ENCODE measurements around the gene TEX261.
"Not testable (repeated sequence)": the region's sequence is repeated elsewhere in the genome, so short reads cannot be mapped to it uniquely, and the experiment has no call there.

The TEX261 gene

GRCh38 chr2:70994699-70995425, at the start of gene TEX261:
TSS of gene TEX261 (minus strand) at chr2:70994873. CDS start at chr2:70994757, 116 bp downstream.
- peak; percentile 96 for DNase-seq (ENCODE audit: low spot score)

- no peak for DNase-seq (ENCODE audit: low spot score)
Observed at GRCh38 chr2:71043531-71044407, 49.1 kb upstream of the TEX261 start.

- DNase-seq (ENCODE audit: low spot score) = no peak
Observed at GRCh38 chr2:71042287-71042686, 47.6 kb upstream of the TEX261 start.

- not testable (repeated sequence) for DNase-seq (ENCODE audit: low spot score)
Observed at GRCh38 chr2:71036296-71036695, 41.6 kb upstream of the TEX261 start.

- DNase-seq (ENCODE audit: low spot score) = not testable (repeated sequence)
Observed at GRCh38 chr2:71023553-71024243, 29.0 kb upstream of the TEX261 start.

- DNase-seq (ENCODE audit: low spot score) = not testable (repeated sequence)
Observed at GRCh38 chr2:71021394-71021793, 26.7 kb upstream of the TEX261 start.

GRCh38 chr2:71019989-71020388, 25.3 kb upstream of the TEX261 start:
- DNase-seq (ENCODE audit: low spot score) = not testable (repeated sequence)

- no peak for DNase-seq (ENCODE audit: low spot score)
Observed at GRCh38 chr2:71018625-71019024, 24.0 kb upstream of the TEX261 start.

GRCh38 chr2:71011786-71012185, 17.1 kb upstream of the TEX261 start:
- not testable (repeated sequence) for DNase-seq (ENCODE audit: low spot score)

- no peak for DNase-seq (ENCODE audit: low spot score)
Observed at GRCh38 chr2:71008342-71008741, 13.7 kb upstream of the TEX261 start.

- no peak for DNase-seq (ENCODE audit: low spot score)
Observed at GRCh38 chr2:71006955-71007799, 12.5 kb upstream of the TEX261 start.

- no peak for DNase-seq (ENCODE audit: low spot score)
Observed at GRCh38 chr2:71006323-71006722, 11.7 kb upstream of the TEX261 start.

- no peak for DNase-seq (ENCODE audit: low spot score)
Observed at GRCh38 chr2:71005271-71006202, 10.9 kb upstream of the TEX261 start.

GRCh38 chr2:71004857-71005256, 10.2 kb upstream of the TEX261 start:
- no peak for DNase-seq (ENCODE audit: low spot score)

GRCh38 chr2:71003966-71004755, 9.5 kb upstream of the TEX261 start:
- DNase-seq (ENCODE audit: low spot score) = no peak

GRCh38 chr2:71003396-71003795, 8.7 kb upstream of the TEX261 start:
- no peak for DNase-seq (ENCODE audit: low spot score)

- DNase-seq (ENCODE audit: low spot score) = no peak
Observed at GRCh38 chr2:71001981-71002570, 7.4 kb upstream of the TEX261 start.

- no peak for DNase-seq (ENCODE audit: low spot score)
Observed at GRCh38 chr2:71001592-71001927, 6.9 kb upstream of the TEX261 start.

Measured in AG08396 (cell line).